HEK293 (cell line): Measurements from ENCODE around the gene ADGRD1.

Experiments
- CTCF ChIA-PET: fragments of 350-600 bp; formaldehyde crosslinking; extraction: SDS; loops from one replicate; lab custom pipeline; 2021; ENCODE audit warnings: antibody characterized with exemption; lab: Yijun Ruan, JAX
- POLR2A ChIA-PET: fragments of 300-600 bp; formaldehyde crosslinking; extraction: SDS; loops from one replicate; lab custom pipeline; 2020; ENCODE audit warnings: antibody characterized with exemption, inconsistent platforms; lab: Yijun Ruan, JAX
- H3K27ac ChIP-seq: fragments of 200-500 bp; sonication (Bioruptor generic); 2 replicates; pipeline ENCODE4 v1.5.1; 2014; ENCODE audit warnings: low read depth, low read length, control low read depth, inconsistent platforms; ENCODE audit errors: extremely low read depth
- H3K36me3 ChIP-seq, 2 experiments: fragments of 200-500 bp in 1 of 2; sonication (Bioruptor generic) in 1 of 2; 1 replicate in 1 of 2; 2 replicates in 1 of 2; pipeline ENCODE4 v1.5.1; 2014 to 2017; ENCODE audit warnings: inconsistent platforms in 2 of 2, low read length in 2 of 2; ENCODE audit not compliant: control insufficient read depth in 2 of 2, insufficient read depth in 1 of 2
- H3K4me1 ChIP-seq: fragments of 200-500 bp; sonication (Bioruptor generic); 2 replicates; pipeline ENCODE4 v1.5.1; 2014; ENCODE audit warnings: mild to moderate bottlenecking, low read length, inconsistent platforms; ENCODE audit not compliant: control insufficient read depth, insufficient read depth
- H3K4me3 ChIP-seq: 2 replicates; pipeline ENCODE4 v1.5.1; 2011; ENCODE audit warnings: low read depth, mild to moderate bottlenecking, control low read depth, low read length, moderate library complexity
- H3K9me3 ChIP-seq: fragments of 200-500 bp; sonication (Bioruptor generic); 2 replicates; pipeline ENCODE4 v1.5.1; 2014; ENCODE audit warnings: low read depth, low read length, inconsistent platforms; ENCODE audit not compliant: control insufficient read depth, insufficient read depth
- OVOL3 ChIP-seq: fragments of 450-650 bp; formaldehyde crosslinking; IDR thresholded peaks from 2 replicates; pipeline ENCODE4 v1.5.1; 2016; ENCODE audit warnings: missing biosample characterization, missing genetic modification characterization
- PRDM6 ChIP-seq: fragments of 450-650 bp; formaldehyde crosslinking; IDR thresholded peaks from 2 replicates; pipeline ENCODE4 v1.5.1; 2017; ENCODE audit warnings: missing biosample characterization, missing genetic modification characterization
- REST ChIP-seq: fragments of 450-650 bp; formaldehyde crosslinking; IDR thresholded peaks from 2 replicates; pipeline ENCODE4 v1.5.1; 2016; ENCODE audit warnings: missing biosample characterization, missing genetic modification characterization
- SP3 ChIP-seq: fragments of 450-650 bp; formaldehyde crosslinking; IDR thresholded peaks from 2 replicates; pipeline ENCODE4 v1.5.1; 2016; ENCODE audit warnings: missing biosample characterization, missing genetic modification characterization
- ZNF121 ChIP-seq: fragments of 450-650 bp; formaldehyde crosslinking; IDR thresholded peaks from 2 replicates; pipeline ENCODE4 v1.5.1; 2016; ENCODE audit warnings: missing biosample characterization, missing genetic modification characterization
- ZNF211 ChIP-seq: fragments of 450-650 bp; formaldehyde crosslinking; IDR thresholded peaks from 2 replicates; pipeline ENCODE4 v1.5.1; 2016; ENCODE audit warnings: low read depth, missing biosample characterization, missing genetic modification characterization
- ZNF223 ChIP-seq: fragments of 450-650 bp; formaldehyde crosslinking; IDR thresholded peaks from 2 replicates; pipeline ENCODE4 v1.5.1; 2016; ENCODE audit warnings: missing biosample characterization, missing genetic modification characterization
- ZNF311 ChIP-seq: fragments of 450-650 bp; formaldehyde crosslinking; IDR thresholded peaks from 2 replicates; pipeline ENCODE4 v1.5.1; 2017; ENCODE audit warnings: missing biosample characterization, missing genetic modification characterization, borderline replicate concordance
- ZNF350 ChIP-seq: fragments of 450-650 bp; formaldehyde crosslinking; IDR thresholded peaks from 2 replicates; pipeline ENCODE4 v1.5.0; 2017; ENCODE audit warnings: missing biosample characterization, mild to moderate bottlenecking, missing genetic modification characterization
- ZNF362 ChIP-seq: fragments of 450-650 bp; formaldehyde crosslinking; IDR thresholded peaks from 2 replicates; pipeline ENCODE4 v1.5.1; 2016; ENCODE audit warnings: missing biosample characterization, missing genetic modification characterization
- ZNF585B ChIP-seq: fragments of 450-650 bp; formaldehyde crosslinking; IDR thresholded peaks from 2 replicates; pipeline ENCODE4 v1.5.1; 2016; ENCODE audit warnings: missing biosample characterization, missing genetic modification characterization
- ZNF624 ChIP-seq: fragments of 450-650 bp; formaldehyde crosslinking; IDR thresholded peaks from 2 replicates; pipeline ENCODE4 v1.5.1; 2017; ENCODE audit warnings: missing biosample characterization, missing genetic modification characterization
- ZNF658 ChIP-seq: fragments of 450-650 bp; formaldehyde crosslinking; IDR thresholded peaks from 2 replicates; pipeline ENCODE4; 2016; ENCODE audit warnings: missing biosample characterization, missing genetic modification characterization
- ZNF707 ChIP-seq: fragments of 450-650 bp; formaldehyde crosslinking; IDR thresholded peaks from 2 replicates; pipeline ENCODE4 v1.5.1; 2016; ENCODE audit warnings: missing biosample characterization, missing genetic modification characterization
- TF ChIP-seq, protein P1 (sequence below): fragments of 450-650 bp; formaldehyde crosslinking; IDR thresholded peaks from 2 replicates; pipeline ENCODE4 v1.5.1; 2016; ENCODE audit warnings: missing biosample characterization, missing genetic modification characterization
- TF ChIP-seq, protein P2 (sequence below): fragments of 450-650 bp; formaldehyde crosslinking; IDR thresholded peaks from 2 replicates; pipeline ENCODE4 v1.5.1; 2017; ENCODE audit warnings: missing biosample characterization, missing genetic modification characterization
- TF ChIP-seq, protein P3 (sequence below): fragments of 450-650 bp; formaldehyde crosslinking; conservative IDR thresholded peaks from 2 replicates; pipeline ENCODE4 v1.5.1; 2016; ENCODE audit warnings: low read depth, missing biosample characterization, missing genetic modification characterization
- TF ChIP-seq, protein P4 (sequence below): fragments of 450-650 bp; formaldehyde crosslinking; IDR thresholded peaks from 2 replicates; pipeline ENCODE4 v1.5.1; 2016; ENCODE audit warnings: missing biosample characterization, missing genetic modification characterization
- TF ChIP-seq, protein P5 (sequence below): fragments of 450-650 bp; formaldehyde crosslinking; optimal IDR thresholded peaks from 2 replicates; pipeline ENCODE3; 2016; ENCODE audit warnings: missing biosample characterization, mild to moderate bottlenecking, missing genetic modification characterization

The ADGRD1 gene

GRCh38 chr12:131012279-131013069, 58.8 kb downstream of the ADGRD1 start:
- no peak overlapping the region for H3K4me3 ChIP-seq
- H3K36me3 ChIP-seq: no peaks in the 10 kb centered on the region
- TF ChIP-seq ZNF311 (tag by site-specific recombination) (no peak), ZNF350 (no peak), ZNF624 (tag by site-specific recombination) (no peak), ZNF585B (tag by site-specific recombination) (no peak), ZNF121 (tag by site-specific recombination) (no peak), ZNF658 (tag by site-specific recombination) (no peak), ZNF707 (tag by site-specific recombination) (no peak), ZNF362 (no peak), OVOL3 (tag by site-specific recombination) (no peak), SP3 (tag by site-specific recombination) (no peak), ZNF223 (tag by site-specific recombination) (no peak), REST (tag by site-specific recombination) (no peak), PRDM6 (tag by site-specific recombination) (no peak), ZNF211 (no peak)
- TF ChIP-seq, protein P1, sequence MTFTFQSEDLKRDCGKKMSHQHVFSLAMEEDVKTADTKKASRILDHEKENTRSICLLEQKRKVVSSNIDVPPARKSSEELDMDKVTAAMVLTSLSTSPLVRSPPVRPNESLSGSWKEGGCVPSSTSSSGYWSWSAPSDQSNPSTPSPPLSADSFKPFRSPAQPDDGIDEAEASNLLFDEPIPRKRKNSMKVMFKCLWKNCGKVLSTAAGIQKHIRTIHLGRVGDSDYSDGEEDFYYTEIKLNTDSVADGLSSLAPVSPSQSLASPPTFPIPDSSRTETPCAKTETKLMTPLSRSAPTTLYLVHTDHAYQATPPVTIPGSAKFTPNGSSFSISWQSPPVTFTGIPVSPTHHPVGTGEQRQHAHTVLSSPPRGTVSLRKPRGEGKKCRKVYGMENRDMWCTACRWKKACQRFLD (tag by site-specific recombination): no peak
- TF ChIP-seq, protein P2, sequence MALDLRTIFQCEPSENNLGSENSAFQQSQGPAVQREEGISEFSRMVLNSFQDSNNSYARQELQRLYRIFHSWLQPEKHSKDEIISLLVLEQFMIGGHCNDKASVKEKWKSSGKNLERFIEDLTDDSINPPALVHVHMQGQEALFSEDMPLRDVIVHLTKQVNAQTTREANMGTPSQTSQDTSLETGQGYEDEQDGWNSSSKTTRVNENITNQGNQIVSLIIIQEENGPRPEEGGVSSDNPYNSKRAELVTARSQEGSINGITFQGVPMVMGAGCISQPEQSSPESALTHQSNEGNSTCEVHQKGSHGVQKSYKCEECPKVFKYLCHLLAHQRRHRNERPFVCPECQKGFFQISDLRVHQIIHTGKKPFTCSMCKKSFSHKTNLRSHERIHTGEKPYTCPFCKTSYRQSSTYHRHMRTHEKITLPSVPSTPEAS (tag by site-specific recombination): no peak
- TF ChIP-seq, protein P3, sequence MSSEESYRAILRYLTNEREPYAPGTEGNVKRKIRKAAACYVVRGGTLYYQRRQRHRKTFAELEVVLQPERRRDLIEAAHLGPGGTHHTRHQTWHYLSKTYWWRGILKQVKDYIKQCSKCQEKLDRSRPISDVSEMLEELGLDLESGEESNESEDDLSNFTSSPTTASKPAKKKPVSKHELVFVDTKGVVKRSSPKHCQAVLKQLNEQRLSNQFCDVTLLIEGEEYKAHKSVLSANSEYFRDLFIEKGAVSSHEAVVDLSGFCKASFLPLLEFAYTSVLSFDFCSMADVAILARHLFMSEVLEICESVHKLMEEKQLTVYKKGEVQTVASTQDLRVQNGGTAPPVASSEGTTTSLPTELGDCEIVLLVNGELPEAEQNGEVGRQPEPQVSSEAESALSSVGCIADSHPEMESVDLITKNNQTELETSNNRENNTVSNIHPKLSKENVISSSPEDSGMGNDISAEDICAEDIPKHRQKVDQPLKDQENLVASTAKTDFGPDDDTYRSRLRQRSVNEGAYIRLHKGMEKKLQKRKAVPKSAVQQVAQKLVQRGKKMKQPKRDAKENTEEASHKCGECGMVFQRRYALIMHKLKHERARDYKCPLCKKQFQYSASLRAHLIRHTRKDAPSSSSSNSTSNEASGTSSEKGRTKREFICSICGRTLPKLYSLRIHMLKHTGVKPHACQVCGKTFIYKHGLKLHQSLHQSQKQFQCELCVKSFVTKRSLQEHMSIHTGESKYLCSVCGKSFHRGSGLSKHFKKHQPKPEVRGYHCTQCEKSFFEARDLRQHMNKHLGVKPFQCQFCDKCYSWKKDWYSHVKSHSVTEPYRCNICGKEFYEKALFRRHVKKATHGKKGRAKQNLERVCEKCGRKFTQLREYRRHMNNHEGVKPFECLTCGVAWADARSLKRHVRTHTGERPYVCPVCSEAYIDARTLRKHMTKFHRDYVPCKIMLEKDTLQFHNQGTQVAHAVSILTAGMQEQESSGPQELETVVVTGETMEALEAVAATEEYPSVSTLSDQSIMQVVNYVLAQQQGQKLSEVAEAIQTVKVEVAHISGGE: no peak
- TF ChIP-seq, protein P4, sequence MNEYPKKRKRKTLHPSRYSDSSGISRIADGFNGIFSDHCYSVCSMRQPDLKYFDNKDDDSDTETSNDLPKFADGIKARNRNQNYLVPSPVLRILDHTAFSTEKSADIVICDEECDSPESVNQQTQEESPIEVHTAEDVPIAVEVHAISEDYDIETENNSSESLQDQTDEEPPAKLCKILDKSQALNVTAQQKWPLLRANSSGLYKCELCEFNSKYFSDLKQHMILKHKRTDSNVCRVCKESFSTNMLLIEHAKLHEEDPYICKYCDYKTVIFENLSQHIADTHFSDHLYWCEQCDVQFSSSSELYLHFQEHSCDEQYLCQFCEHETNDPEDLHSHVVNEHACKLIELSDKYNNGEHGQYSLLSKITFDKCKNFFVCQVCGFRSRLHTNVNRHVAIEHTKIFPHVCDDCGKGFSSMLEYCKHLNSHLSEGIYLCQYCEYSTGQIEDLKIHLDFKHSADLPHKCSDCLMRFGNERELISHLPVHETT (tag by site-specific recombination): no peak
- TF ChIP-seq, protein P5, sequence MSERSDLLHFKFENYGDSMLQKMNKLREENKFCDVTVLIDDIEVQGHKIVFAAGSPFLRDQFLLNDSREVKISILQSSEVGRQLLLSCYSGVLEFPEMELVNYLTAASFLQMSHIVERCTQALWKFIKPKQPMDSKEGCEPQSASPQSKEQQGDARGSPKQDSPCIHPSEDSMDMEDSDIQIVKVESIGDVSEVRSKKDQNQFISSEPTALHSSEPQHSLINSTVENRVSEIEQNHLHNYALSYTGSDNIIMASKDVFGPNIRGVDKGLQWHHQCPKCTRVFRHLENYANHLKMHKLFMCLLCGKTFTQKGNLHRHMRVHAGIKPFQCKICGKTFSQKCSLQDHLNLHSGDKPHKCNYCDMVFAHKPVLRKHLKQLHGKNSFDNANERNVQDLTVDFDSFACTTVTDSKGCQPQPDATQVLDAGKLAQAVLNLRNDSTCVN: no peak
- ChIA-PET POLR2A (interaction anchor here (0.7 kb wide), 1 partner anchor 1296 kb away, joined by 4 read pairs; no protein-coding TSS in a partner anchor), CTCF (no interaction called here)
- H3K9me3 ChIP-seq: no peaks in the 10 kb centered on the region
- H3K4me1 ChIP-seq: no peaks in the 10 kb centered on the region
- H3K27ac ChIP-seq: no peak overlapping the region
